GM23248 (cell line): Measurements from ENCODE around the gene TACR1.

Experiments used
- EZH2 ChIP-seq: fragments of 200-600 bp; sonication (generic); IDR thresholded peaks from 2 replicates; pipeline ENCODE4 v1.6.1; 2018; ENCODE audit warnings: antibody characterized with exemption, mild to moderate bottlenecking; ENCODE audit not compliant: insufficient read depth, poor library complexity, severe bottlenecking
- EZH2phosphoT487 ChIP-seq: fragments of 200-600 bp; sonication (generic); IDR thresholded peaks from 2 replicates; pipeline ENCODE4 v1.6.1; 2018; ENCODE audit warnings: antibody characterized with exemption, moderate library complexity, mild to moderate bottlenecking, low read depth; ENCODE audit not compliant: insufficient read depth

- TF ChIP-seq EZH2 (no peak), EZH2phosphoT487 (no peak)
Measured at GRCh38 chr2:75138528-75138927, 60.8 kb downstream of the TACR1 start.
